K562 (cell line): Measurements from ENCODE around the gene KIF17. TPM values are rescaled to one million over a fixed set of nuclear protein-coding genes. Genes with fewer than 3 reads are reported as not detected.

Source experiments
- ATAC-seq: fragments of 200-7000 bp; cut with Tn5 transposase; 3 replicates; pipeline ENCODE4 v1.9.1; 2020; ENCODE audit warnings: moderate library complexity
- BruUV-seq: library from RNA; stranded (reverse); fragments of 400-500 nt; replicated peaks from 2 replicates; lab custom pipeline; 2021; lab: Mats Ljungman, UMichigan
- CTCF ChIA-PET: fragments of 300-600 bp; formaldehyde crosslinking; extraction: SDS; loops from one replicate; lab custom pipeline; 2021; ENCODE audit warnings: low intra/inter-chr PET ratio; lab: Yijun Ruan, JAX
- POLR2A ChIA-PET: fragments of 300-600, 350-650 bp; sonication (Branson Sonifier 250); formaldehyde crosslinking; extraction: SDS; loops from one replicate; lab custom pipeline; 2021; ENCODE audit warnings: antibody characterized with exemption, inconsistent platforms; lab: Yijun Ruan, JAX
- DNase-seq, 4 experiments: peaks; one replicate each; pipeline versions ENCODE4 v3.0.0 to v3.0.0-alpha.2; 2011 to 2018; ENCODE audit warnings: low spot score in 3 of 4, mixed read lengths in 3 of 4; ENCODE audit errors: extremely low read depth in 1 of 4
- FAIRE-seq: peaks from 2 replicates; lab custom pipeline; 2011; peaks lifted over from hg19 to GRCh38; lab: Jason Lieb, UNC
- H2AFZ ChIP-seq: 2 replicates; pipeline ENCODE4 v1.6.0; 2011; ENCODE audit warnings: low read depth, low read length, control low read depth, inconsistent platforms
- H3K27ac ChIP-seq: fragments of 200-600 bp; 3 replicates; pipeline ENCODE4 v1.8.0; 2011; ENCODE audit warnings: low read depth, mild to moderate bottlenecking, control low read depth, inconsistent platforms, low read length, moderate library complexity, mixed read lengths; ENCODE audit errors: extremely low read depth
- H3K27me3 ChIP-seq, 2 experiments: fragments of 300-600 bp in 1 of 2; 2 replicates in 1 of 2; 3 replicates in 1 of 2; pipeline versions ENCODE4 v1.6.0 to v1.8.0; 2011; ENCODE audit warnings: inconsistent platforms in 2 of 2, low read length in 2 of 2, mild to moderate bottlenecking in 1 of 2, mixed read lengths in 1 of 2, moderate library complexity in 1 of 2; ENCODE audit not compliant: control insufficient read depth in 2 of 2, insufficient read depth in 2 of 2
- H3K36me3 ChIP-seq: fragments of 300-600 bp; 3 replicates; pipeline ENCODE4 v1.8.0; 2011; ENCODE audit warnings: mild to moderate bottlenecking, low read length, inconsistent platforms; ENCODE audit not compliant: control insufficient read depth, insufficient read depth
- H3K4me1 ChIP-seq, 2 experiments: fragments of 200-600 bp in 1 of 2; replicated peaks in 1 of 2; 2 replicates in 1 of 2; 3 replicates in 1 of 2; pipeline versions ENCODE4 v1.5.1 to v1.8.0; 2011; ENCODE audit warnings: inconsistent platforms in 2 of 2, low read length in 2 of 2, mild to moderate bottlenecking in 1 of 2, mixed read lengths in 1 of 2, moderate library complexity in 1 of 2; ENCODE audit not compliant: control insufficient read depth in 2 of 2, insufficient read depth in 2 of 2
- H3K4me2 ChIP-seq: 2 replicates; pipeline ENCODE4 v1.6.1; 2011; ENCODE audit warnings: low read length, control low read depth, inconsistent platforms, mixed read lengths; ENCODE audit not compliant: insufficient read depth
- H3K4me3 ChIP-seq: fragments of 200-600 bp; sonication (generic), shearing (Covaris generic); 2 replicates; pipeline ENCODE4 v1.5.1; 2016; ENCODE audit warnings: control low read depth, inconsistent platforms
- H3K79me2 ChIP-seq: fragments of 200-600 bp; 3 replicates; pipeline ENCODE4 v1.8.0; 2011; ENCODE audit warnings: low read length, inconsistent platforms; ENCODE audit not compliant: control insufficient read depth, insufficient read depth
- H3K9ac ChIP-seq, 2 experiments: 2 replicates each; pipeline versions ENCODE4 v1.6.0 to v1.6.1; 2011; ENCODE audit warnings: low read depth in 2 of 2, low read length in 2 of 2, control low read depth in 1 of 2, inconsistent platforms in 1 of 2, mild to moderate bottlenecking in 1 of 2, mixed read lengths in 1 of 2; ENCODE audit not compliant: insufficient read depth in 1 of 2
- H3K9me1 ChIP-seq: one replicate; pipeline ENCODE4 v1.6.0; 2011; ENCODE audit warnings: inconsistent platforms, mild to moderate bottlenecking, low read length, moderate library complexity; ENCODE audit not compliant: control insufficient read depth, insufficient read depth
- H3K9me3 ChIP-seq: replicated peaks from 2 replicates; pipeline ENCODE4 v1.5.1; 2011; ENCODE audit warnings: low read depth, low read length, inconsistent platforms; ENCODE audit not compliant: control insufficient read depth, insufficient read depth
- H4K20me1 ChIP-seq: replicated peaks from 2 replicates; pipeline ENCODE4 v1.6.1; 2011; ENCODE audit warnings: low read length, inconsistent platforms, mixed read lengths; ENCODE audit not compliant: control insufficient read depth, insufficient read depth
- HDAC2 ChIP-seq: fragments of 450-650 bp; IDR thresholded peaks from 2 replicates; pipeline ENCODE4 v1.6.1; 2016; ENCODE audit warnings: mild to moderate bottlenecking
- KAT7 ChIP-seq: sonication (generic); formaldehyde crosslinking; IDR thresholded peaks from 2 replicates; pipeline ENCODE4 v1.8.0; 2022; ENCODE audit warnings: missing genetic modification reagents, mild to moderate bottlenecking, borderline replicate concordance
- NFIC ChIP-seq: fragments of 450-650 bp; IDR thresholded peaks from 2 replicates; pipeline ENCODE4 v1.6.1; 2017; ENCODE audit warnings: mild to moderate bottlenecking, inconsistent platforms
- PRMT5 ChIP-seq: sonication (generic); formaldehyde crosslinking; IDR thresholded peaks from 2 replicates; pipeline ENCODE4 v1.5.0; 2020; ENCODE audit warnings: missing genetic modification reagents
- THAP12 ChIP-seq: fragments of 250-450 bp; sonication (Bioruptor Pico); IDR thresholded peaks from 2 replicates; pipeline ENCODE4 v1.9.0; 2021; ENCODE audit warnings: mild to moderate bottlenecking, inconsistent platforms
- TSC22D4 ChIP-seq: fragments of 450-650 bp; IDR thresholded peaks from 2 replicates; pipeline ENCODE4 v1.6.1; 2016; ENCODE audit warnings: missing genetic modification characterization, missing biosample characterization, control low read depth
- WGBS: fragments of 100-300 bp; shearing (Covaris generic); methylation state at CpG from one replicate; pipeline ENCODE4 v1.1.6; 2016; ENCODE audit warnings: low coverage, mixed read lengths; ENCODE audit not compliant: insufficient coverage; ENCODE audit errors: missing lambda C conversion rate; 5-methylcytosine and 5-hydroxymethylcytosine counted together
- in situ Hi-C: fragments of 300-500 bp; cut with MboI; formaldehyde crosslinking; loops from 4 replicates; pipeline ENCODE4 v1.15.0; 2018; ENCODE audit warnings: inconsistent platforms, mixed read lengths
- intact Hi-C: fragments of 100-400 bp; cut with micrococcal nuclease; formaldehyde crosslinking; loops from 2 replicates; pipeline ENCODE4 v1.14.2; 2022
- polyA plus RNA-seq, 8 experiments: library from polyadenylated mRNA; depleted of rRNA in 4 of 8; stranded (reverse) in 5 of 8; unstranded in 3 of 8; fragments of >200 nt; fragmentation: Nextera tagmentation in 2 of 8; fragmentation: Illumina TruSeq in 1 of 8; extraction: Ambion mirVana in 2 of 8; extraction: Trizol in 1 of 8; gene quantifications; 2 replicates each; pipeline versions ENCODE4 v1.2.1 to v1.2.3, GENCODE V29; 2011 to 2014; ENCODE audit warnings: inconsistent platforms in 1 of 8, missing spikeins in 1 of 8
- total RNA-seq, 7 experiments: library from RNA; depleted of rRNA in 6 of 7; stranded (reverse); fragments of >200 nt in 6 of 7; fragmentation: Illumina TruSeq in 2 of 7; extraction: Trizol in 2 of 7; gene quantifications; 2 replicates each; pipeline versions ENCODE4 v1.2.1 to v1.2.3, GENCODE V29; 2011 to 2021; ENCODE audit warnings: low replicate concordance in 1 of 7

Gene KIF17
- total and polyA plus RNA-seq, 9 of the 15 experiments (the other 6 are each of a cell fraction or from before 2014, with no cell fraction given): 0.04 to 0.47 (median 0.18) TPM; not detected in 5

- in situ Hi-C loops: no loop called here
- Histone ChIP-seq H3K4me3 (no peak overlapping the region), H3K27me3 (peaks cover 61 to 83% of the 10 kb centered on the region in 2 experiments; a peak in 4 of 5 replicates), H4K20me1 (0 out of 2 replicates have a peak, but pooled peaks cover 6% of the 10 kb centered on the region), H3K36me3 (no peaks in the 10 kb centered on the region), H3K27ac (no peak overlapping the region), H3K4me2 (no peak overlapping the region), H3K79me2 (no peaks in the 10 kb centered on the region), H2AFZ (no peak overlapping the region), H3K9me3 (no peaks in the 10 kb centered on the region), H3K9me1 (no peaks in the 10 kb centered on the region), H3K9ac (peak overlapping the region in 1 of 2 experiments; percentile 59; a peak in 1 of 4 replicates), H3K4me1 (peaks cover 0 to 27% of the 10 kb centered on the region in 2 experiments; a peak in 2 of 5 replicates)
- WGBS: 38% methylated on average over 18 of the region's 21 CpGs
- ChIA-PET CTCF (no interaction called here), POLR2A (interaction anchor here (0.6 to 1.1 kb wide), 3 partner anchors 20 to 585 kb away, joined by 3 to 4 read pairs (median 4); no protein-coding TSS in a partner anchor)
- FAIRE-seq (no peak), DNase-seq (no peak), ATAC-seq (no peak; the same call in 1 of the 3 replicates)
- BruUV-seq: no TSS peak
- intact Hi-C loops: no loop called here
- TF ChIP-seq PRMT5 (no peak), HDAC2 (no peak), THAP12 (CRISPR knock-in tag) (no peak), NFIC (no peak), KAT7 (no peak), TSC22D4 (tag) (no peak)
Measured at GRCh38 chr1:20685099-20685662, 32.6 kb downstream of the KIF17 start.
